Caco-2 (cell line): ENCODE data around the gene ZNF407. TPM values are rescaled to one million over a fixed set of nuclear protein-coding genes. Genes with fewer than 3 reads are reported as not detected.

ENCODE experiments used
- BruUV-seq: library from RNA; stranded (reverse); fragments of 400-500 nt; replicated peaks from 2 replicates; lab custom pipeline; 2021; lab: Mats Ljungman, UMichigan
- CTCF ChIA-PET: fragments of 300-600 bp; sonication (Branson Sonifier 250); formaldehyde crosslinking; loops from one replicate; lab custom pipeline; 2022; ENCODE audit warnings: antibody characterized with exemption; lab: Charles Lee
- POLR2A ChIA-PET: fragments of 300-600 bp; sonication (Branson Sonifier 250); formaldehyde crosslinking; loops from one replicate; lab custom pipeline; 2022; ENCODE audit warnings: antibody characterized with exemption; lab: Charles Lee
- DNase-seq, 2 experiments: peaks; one replicate each; pipeline versions ENCODE4 v3.0.0 to v3.0.0-alpha.2; 2020 to 2022
- H3K27me3 ChIP-seq: replicated peaks from 2 replicates; pipeline ENCODE4 v1.6.0; 2011; ENCODE audit warnings: low read length; ENCODE audit not compliant: control insufficient read depth, insufficient read depth
- H3K36me3 ChIP-seq: 2 replicates; pipeline ENCODE4 v1.5.1; 2011; ENCODE audit warnings: low read length; ENCODE audit not compliant: control insufficient read depth, insufficient read depth
- H3K4me1 ChIP-seq: fragments of 250-450 bp; sonication (Bioruptor Pico); 2 replicates; pipeline ENCODE4 v1.5.1; 2020; ENCODE audit warnings: mild to moderate bottlenecking
- H3K4me3 ChIP-seq: 2 replicates; pipeline ENCODE4 v1.5.1; 2011; ENCODE audit warnings: low read depth, mild to moderate bottlenecking, control low read depth, low read length
- H3K9me3 ChIP-seq: fragments of 250-450 bp; sonication (Bioruptor Pico); 2 replicates; pipeline ENCODE4 v1.5.1; 2020; ENCODE audit warnings: mild to moderate bottlenecking, moderate library complexity
- H3K27ac Mint-ChIP-seq: one replicate; pipeline ENCODE4 v1.8.0; 2022; ENCODE audit warnings: mixed read lengths; ENCODE audit not compliant: unreplicated experiment
- H3K27me3 Mint-ChIP-seq: one replicate; pipeline ENCODE4 v1.8.0; 2022; ENCODE audit warnings: mixed read lengths; ENCODE audit not compliant: insufficient read depth, unreplicated experiment
- H3K36me3 Mint-ChIP-seq: one replicate; pipeline ENCODE4 v1.8.0; 2022; ENCODE audit warnings: mild to moderate bottlenecking, mixed read lengths; ENCODE audit not compliant: insufficient read depth, unreplicated experiment
- H3K4me1 Mint-ChIP-seq: one replicate; pipeline ENCODE4 v1.8.0; 2022; ENCODE audit warnings: low read depth, mixed read lengths; ENCODE audit not compliant: unreplicated experiment
- H3K4me3 Mint-ChIP-seq: one replicate; pipeline ENCODE4 v1.8.0; 2022; ENCODE audit warnings: mild to moderate bottlenecking, moderate library complexity, mixed read lengths; ENCODE audit not compliant: unreplicated experiment
- H3K9me3 Mint-ChIP-seq: one replicate; pipeline ENCODE4 v1.8.0; 2022; ENCODE audit warnings: mixed read lengths; ENCODE audit not compliant: unreplicated experiment
- CTCF ChIP-seq, 2 experiments: fragments of 200-600 bp in 1 of 2; IDR thresholded peaks; 1 replicate in 1 of 2; 2 replicates in 1 of 2; pipeline versions ENCODE4 v1.5.1 to v1.8.0; 2011 to 2022; ENCODE audit warnings: antibody characterized with exemption in 1 of 2, control low read depth in 1 of 2, inconsistent platforms in 1 of 2, low read depth in 1 of 2, low read length in 1 of 2, mild to moderate bottlenecking in 1 of 2, moderate library complexity in 1 of 2; ENCODE audit not compliant: insufficient read depth in 1 of 2, severe bottlenecking in 1 of 2, unreplicated experiment in 1 of 2
- intact Hi-C: fragments of 100-400 bp; cut with micrococcal nuclease; formaldehyde crosslinking; loops from one replicate; pipeline ENCODE4 v1.10.0; 2022; ENCODE audit not compliant: unreplicated experiment
- total RNA-seq: library from RNA; stranded (reverse); gene quantifications from 2 replicates; pipeline ENCODE4 v1.2.3, GENCODE V29; 2022

The ZNF407 gene
- total RNA-seq, 1 experiment from 2014 or later, result 4.7 TPM

DNA sequence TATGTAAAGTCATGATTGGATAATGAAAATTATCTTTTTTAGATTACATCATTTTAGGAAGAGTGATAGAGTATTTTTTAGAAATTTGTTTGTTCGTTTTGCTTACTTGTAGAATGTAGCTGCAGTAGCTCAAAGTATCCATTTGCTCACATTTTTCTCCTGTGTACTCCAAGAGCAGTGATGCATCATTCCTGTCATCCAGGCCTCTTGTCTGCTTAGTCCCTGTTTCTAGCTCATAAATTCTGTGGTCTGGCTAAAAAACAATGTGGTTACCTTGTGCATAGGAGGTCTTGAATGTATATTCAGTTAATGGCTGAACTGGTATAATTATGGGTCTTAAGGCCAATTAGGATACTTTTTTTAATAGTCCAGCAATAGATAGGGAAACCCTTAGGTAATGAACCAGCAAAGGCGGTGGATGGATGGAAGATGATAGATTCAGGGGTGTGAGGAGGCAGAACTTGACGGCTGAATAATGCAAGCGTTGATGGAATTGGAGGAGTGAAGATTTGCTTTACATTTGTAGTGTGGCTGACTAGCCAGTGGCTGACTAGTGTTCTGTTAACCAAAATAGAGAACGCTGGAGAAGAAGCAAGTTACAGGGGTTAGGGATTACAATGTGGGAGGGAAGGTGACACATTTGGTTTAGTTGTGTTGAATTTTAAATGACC is 145.0 kb downstream of the ZNF407 start:
- intact Hi-C loops, result no loop called here
- no TSS peak for BruUV-seq
- H3K9me3 ChIP-seq, result no peaks in the 10 kb centered on the region
- Mint-ChIP-seq H3K27ac (no peak overlapping the region), H3K9me3 (no peaks in the 10 kb centered on the region), H3K36me3 (no peaks in the 10 kb centered on the region), H3K27me3 (no peaks in the 10 kb centered on the region), H3K4me3 (no peak overlapping the region), H3K4me1 (no peaks in the 10 kb centered on the region)
- no peaks in the 10 kb centered on the region for H3K36me3 ChIP-seq
- no peaks in the 10 kb centered on the region for H3K4me1 ChIP-seq
- DNase-seq, result no peak
- H3K27me3 ChIP-seq, result no peaks in the 10 kb centered on the region
- POLR2A ChIA-PET, result no interaction called here
- TF ChIP-seq CTCF (IDR thresholded peaks at IDR 0.05; ENCODE audit: insufficient read depth in 1 of 2, low read depth in 1 of 2, low read length in 1 of 2, severe bottlenecking in 1 of 2, unreplicated experiment in 1 of 2), result no peak
- no peak overlapping the region for H3K4me3 ChIP-seq
- CTCF ChIA-PET, result no interaction called here

- no peaks in the 10 kb centered on the region for H3K4me1 Mint-ChIP-seq
- Histone ChIP-seq H3K36me3 (no peaks in the 10 kb centered on the region), H3K27me3 (no peaks in the 10 kb centered on the region), H3K4me1 (no peaks in the 10 kb centered on the region), H3K9me3 (no peaks in the 10 kb centered on the region), H3K4me3 (no peak overlapping the region)
- H3K27me3 Mint-ChIP-seq, result no peaks in the 10 kb centered on the region
- ChIA-PET POLR2A (no interaction called here), CTCF (no interaction called here)
- intact Hi-C loops, result no loop called here
- H3K36me3 Mint-ChIP-seq, result no peaks in the 10 kb centered on the region
- no TSS peak for BruUV-seq
- no peak for DNase-seq
- no peak overlapping the region for H3K4me3 Mint-ChIP-seq
- no peak overlapping the region for H3K27ac Mint-ChIP-seq
- H3K9me3 Mint-ChIP-seq, result no peaks in the 10 kb centered on the region
- no peak for TF ChIP-seq CTCF (IDR thresholded peaks at IDR 0.05; ENCODE audit: insufficient read depth in 1 of 2, low read depth in 1 of 2, low read length in 1 of 2, severe bottlenecking in 1 of 2, unreplicated experiment in 1 of 2)
Observed at GRCh38 chr18:74745633-74746403, 148.1 kb downstream of the ZNF407 start.

GRCh38 chr18:74748809-74749208 is 151.1 kb downstream of the ZNF407 start:
- no peaks in the 10 kb centered on the region for H3K27me3 ChIP-seq
- intact Hi-C loops, result no loop called here
- Mint-ChIP-seq H3K4me1 (no peaks in the 10 kb centered on the region), H3K27me3 (no peaks in the 10 kb centered on the region), H3K4me3 (no peak overlapping the region), H3K27ac (no peak overlapping the region), H3K36me3 (no peaks in the 10 kb centered on the region), H3K9me3 (no peaks in the 10 kb centered on the region)
- H3K4me3 ChIP-seq, result no peak overlapping the region
- H3K9me3 ChIP-seq, result no peaks in the 10 kb centered on the region
- no peaks in the 10 kb centered on the region for H3K4me1 ChIP-seq
- POLR2A ChIA-PET, result no interaction called here
- DNase-seq, result no peak
- CTCF ChIA-PET, result no interaction called here
- H3K36me3 ChIP-seq, result no peaks in the 10 kb centered on the region
- TF ChIP-seq CTCF (IDR thresholded peaks at IDR 0.05; ENCODE audit: insufficient read depth in 1 of 2, low read depth in 1 of 2, low read length in 1 of 2, severe bottlenecking in 1 of 2, unreplicated experiment in 1 of 2), result no peak
- no TSS peak for BruUV-seq
